HCT116 (cell line): Measurements from ENCODE around the gene SIGLEC7. TPM values are rescaled to one million over a fixed set of nuclear protein-coding genes. Genes with fewer than 3 reads are reported as not detected.

ENCODE experiments used
- CEBPB ChIP-seq: IDR thresholded peaks from 2 replicates; pipeline ENCODE4 v1.6.1; 2012; ENCODE audit warnings: low read depth
- EGR1 ChIP-seq: IDR thresholded peaks from 2 replicates; pipeline ENCODE4 v1.6.1; 2012; ENCODE audit warnings: low read depth
- ELF1 ChIP-seq: IDR thresholded peaks from 2 replicates; pipeline ENCODE4 v1.6.1; 2012; ENCODE audit warnings: low read depth, borderline replicate concordance
- EZH2 ChIP-seq: fragments of 200-600 bp; sonication (generic); IDR thresholded peaks from 2 replicates; pipeline ENCODE4 v1.6.1; 2017; ENCODE audit warnings: antibody characterized with exemption, mixed run types
- EZH2phosphoT487 ChIP-seq: fragments of 200-600 bp; IDR thresholded peaks from 2 replicates; pipeline ENCODE4 v1.6.1; 2018; ENCODE audit warnings: antibody characterized with exemption, borderline replicate concordance
- FOSL1 ChIP-seq: IDR thresholded peaks from 2 replicates; pipeline ENCODE4 v1.6.1; 2012; ENCODE audit warnings: low read depth
- MAX ChIP-seq: IDR thresholded peaks from 2 replicates; pipeline ENCODE4 v1.6.1; 2012
- POLR2AphosphoS5 ChIP-seq: IDR thresholded peaks from 2 replicates; pipeline ENCODE4 v1.6.1; 2011; ENCODE audit warnings: mild to moderate bottlenecking, low read depth, low read length, moderate library complexity
- REST ChIP-seq: IDR thresholded peaks from 2 replicates; pipeline ENCODE4 v1.6.1; 2012; ENCODE audit warnings: low read depth
- SIN3A ChIP-seq: IDR thresholded peaks from 2 replicates; pipeline ENCODE4 v1.6.1; 2012; ENCODE audit warnings: low read depth
- SRF ChIP-seq: IDR thresholded peaks from 2 replicates; pipeline ENCODE4 v1.6.1; 2012; ENCODE audit warnings: low read depth
- total RNA-seq: library from RNA; stranded (reverse); gene quantifications from one replicate; pipeline ENCODE4 v1.2.1, GENCODE V29; 2021; ENCODE audit not compliant: unreplicated experiment
- TF ChIP-seq, protein P1 (sequence below): IDR thresholded peaks from 2 replicates; pipeline ENCODE4 v1.6.1; 2011; ENCODE audit warnings: mild to moderate bottlenecking, low read length, moderate library complexity; ENCODE audit not compliant: insufficient replicate concordance; ENCODE audit errors: extremely low read depth

The SIGLEC7 gene
- total RNA-seq, 1 experiment from 2014 or later, result not detected

GRCh38 chr19:51108066-51108804, 33.9 kb upstream of the SIGLEC7 start, which contains the start of gene CTU1 (continued):
- no peak for TF ChIP-seq REST
- no peak for TF ChIP-seq EGR1
- TF ChIP-seq POLR2AphosphoS5, result peak; percentile 82
- TF ChIP-seq EZH2phosphoT487, result no peak
- TF ChIP-seq MAX, result peak; percentile 93
- TF ChIP-seq CEBPB, result no peak
- TF ChIP-seq FOSL1, result no peak
- TF ChIP-seq, protein P1, sequence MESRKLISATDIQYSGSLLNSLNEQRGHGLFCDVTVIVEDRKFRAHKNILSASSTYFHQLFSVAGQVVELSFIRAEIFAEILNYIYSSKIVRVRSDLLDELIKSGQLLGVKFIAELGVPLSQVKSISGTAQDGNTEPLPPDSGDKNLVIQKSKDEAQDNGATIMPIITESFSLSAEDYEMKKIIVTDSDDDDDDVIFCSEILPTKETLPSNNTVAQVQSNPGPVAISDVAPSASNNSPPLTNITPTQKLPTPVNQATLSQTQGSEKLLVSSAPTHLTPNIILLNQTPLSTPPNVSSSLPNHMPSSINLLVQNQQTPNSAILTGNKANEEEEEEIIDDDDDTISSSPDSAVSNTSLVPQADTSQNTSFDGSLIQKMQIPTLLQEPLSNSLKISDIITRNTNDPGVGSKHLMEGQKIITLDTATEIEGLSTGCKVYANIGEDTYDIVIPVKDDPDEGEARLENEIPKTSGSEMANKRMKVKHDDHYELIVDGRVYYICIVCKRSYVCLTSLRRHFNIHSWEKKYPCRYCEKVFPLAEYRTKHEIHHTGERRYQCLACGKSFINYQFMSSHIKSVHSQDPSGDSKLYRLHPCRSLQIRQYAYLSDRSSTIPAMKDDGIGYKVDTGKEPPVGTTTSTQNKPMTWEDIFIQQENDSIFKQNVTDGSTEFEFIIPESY, result no peak
- peak; percentile 95 for TF ChIP-seq ELF1
- TF ChIP-seq EZH2, result no peak
- TF ChIP-seq SIN3A, result peak; percentile 28; the same call in 1 of the 2 replicates
- TF ChIP-seq SRF, result no peak
